HG03469 (cell line): ENCODE data around the gene MIR17HG.
"Not testable (repeated sequence)": the region's sequence is repeated elsewhere in the genome, so short reads cannot be mapped to it uniquely, and the experiment has no call there.

Experiments used
- ATAC-seq: cut with Tn5 transposase; IDR thresholded peaks from one replicate; pipeline ENCODE4 v1.9.1; 2021; ENCODE audit warnings: mild to moderate bottlenecking, moderate library complexity, moderate number of reproducible peaks; ENCODE audit not compliant: unreplicated experiment

MIR17HG gene

GRCh38 chr13:91347202-91347995 lies at the start of gene MIR17HG:
MIR17HG (plus strand) TSS chr13:91347687.
- peak; percentile 45 for ATAC-seq

- no peak for ATAC-seq
These were observed 49.4 kb upstream of the MIR17HG start for GRCh38 chr13:91298060-91298459.

- peak; percentile 88 for ATAC-seq
These were observed 45.4 kb upstream of the MIR17HG start for GRCh38 chr13:91302111-91302510.

- ATAC-seq = no peak
These were observed 44.5 kb upstream of the MIR17HG start for GRCh38 chr13:91303031-91303430.

GRCh38 chr13:91304741-91305140 lies 42.7 kb upstream of the MIR17HG start:
- no peak for ATAC-seq

- no peak for ATAC-seq
These were observed 41.8 kb upstream of the MIR17HG start for GRCh38 chr13:91305652-91306051.

GRCh38 chr13:91307887-91308286 lies 39.6 kb upstream of the MIR17HG start:
- ATAC-seq = no peak

GRCh38 chr13:91308299-91308698 lies 39.2 kb upstream of the MIR17HG start:
- ATAC-seq = no peak

GRCh38 chr13:91311491-91311890 lies 36.0 kb upstream of the MIR17HG start:
- ATAC-seq = no peak

GRCh38 chr13:91312324-91312723 lies 35.2 kb upstream of the MIR17HG start:
- no peak for ATAC-seq

GRCh38 chr13:91313103-91313502 lies 34.4 kb upstream of the MIR17HG start:
- peak; percentile 70 for ATAC-seq

GRCh38 chr13:91313581-91313980 lies 33.9 kb upstream of the MIR17HG start:
- ATAC-seq = no peak

- no peak for ATAC-seq
These were observed 32.6 kb upstream of the MIR17HG start for GRCh38 chr13:91314888-91315287.

- ATAC-seq = no peak
These were observed 28.6 kb upstream of the MIR17HG start for GRCh38 chr13:91318886-91319285.

- ATAC-seq = no peak
These were observed 27.5 kb upstream of the MIR17HG start for GRCh38 chr13:91319996-91320395.

GRCh38 chr13:91320990-91321389 lies 26.5 kb upstream of the MIR17HG start:
- ATAC-seq = not testable (repeated sequence)

- no peak for ATAC-seq
These were observed 24.1 kb upstream of the MIR17HG start for GRCh38 chr13:91323349-91323748.

GRCh38 chr13:91326146-91326545 lies 21.3 kb upstream of the MIR17HG start:
- no peak for ATAC-seq

GRCh38 chr13:91328726-91329125 lies 18.8 kb upstream of the MIR17HG start:
- no peak for ATAC-seq

- ATAC-seq = no peak
These were observed 17.8 kb upstream of the MIR17HG start for GRCh38 chr13:91329733-91330132.

GRCh38 chr13:91331047-91331915 lies 16.2 kb upstream of the MIR17HG start:
- peak; percentile 62 for ATAC-seq

- no peak for ATAC-seq
These were observed 1.4 kb upstream of the MIR17HG start for GRCh38 chr13:91346062-91346461.
